HG03457 (cell line): ENCODE results near the gene NTM.

Source experiments
- ATAC-seq: cut with Tn5 transposase; IDR thresholded peaks from one replicate; pipeline ENCODE4 v1.9.1; 2021; ENCODE audit warnings: moderate number of reproducible peaks; ENCODE audit not compliant: unreplicated experiment

Gene NTM

GRCh38 chr11:131807876-131808275 is 437.5 kb downstream of the NTM start:
- no peak for ATAC-seq

GRCh38 chr11:131808470-131808869 is 438.1 kb downstream of the NTM start:
- no peak for ATAC-seq

- no peak for ATAC-seq
These were observed 438.9 kb downstream of the NTM start for GRCh38 chr11:131809203-131809918.

GRCh38 chr11:131810541-131810940 is 440.1 kb downstream of the NTM start:
- ATAC-seq = no peak

GRCh38 chr11:131811383-131811782 is 441.0 kb downstream of the NTM start:
- ATAC-seq = no peak

DNA sequence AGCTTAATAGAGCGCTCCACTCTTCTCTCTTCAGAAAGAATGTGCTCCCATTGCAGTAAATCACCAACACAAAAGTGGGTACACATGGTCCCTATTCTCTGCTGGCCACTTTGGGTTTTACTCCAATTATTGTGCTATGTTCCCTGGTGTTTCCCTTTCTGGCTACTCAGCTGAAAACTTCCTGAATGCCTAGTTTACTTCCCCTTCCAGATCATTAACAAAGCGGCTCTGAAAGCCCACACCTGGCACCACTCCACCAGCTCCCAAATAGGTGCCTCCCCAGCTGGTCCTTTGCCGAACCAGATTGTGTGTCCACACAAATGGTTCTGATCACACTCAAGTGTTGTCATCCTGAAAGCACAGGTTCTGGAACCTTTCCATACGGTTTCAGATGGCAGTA is 443.7 kb downstream of the NTM start:
- ATAC-seq = no peak

DNA sequence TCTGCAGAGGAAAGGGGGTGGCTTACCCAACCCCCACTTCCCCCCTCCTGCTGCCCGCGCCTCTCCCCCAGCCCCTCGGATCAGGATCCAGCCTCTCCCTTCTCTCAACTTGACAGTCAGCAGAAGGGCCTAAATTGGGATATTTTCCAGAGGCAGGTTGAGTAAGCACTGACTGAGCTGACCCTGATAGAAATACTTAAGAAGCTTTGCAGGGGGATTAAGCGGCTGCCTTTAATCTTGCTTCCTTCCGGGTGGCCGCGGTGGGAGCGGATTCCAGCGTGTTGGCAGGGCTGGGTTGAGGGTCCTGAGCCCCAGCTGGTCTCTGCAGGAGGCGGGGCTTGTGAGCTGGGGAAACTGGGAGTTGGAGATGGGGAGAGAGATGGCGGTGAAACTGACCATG is 445.2 kb downstream of the NTM start:
- no peak for ATAC-seq

GRCh38 chr11:131816051-131816450 is 445.6 kb downstream of the NTM start:
- ATAC-seq = no peak

DNA sequence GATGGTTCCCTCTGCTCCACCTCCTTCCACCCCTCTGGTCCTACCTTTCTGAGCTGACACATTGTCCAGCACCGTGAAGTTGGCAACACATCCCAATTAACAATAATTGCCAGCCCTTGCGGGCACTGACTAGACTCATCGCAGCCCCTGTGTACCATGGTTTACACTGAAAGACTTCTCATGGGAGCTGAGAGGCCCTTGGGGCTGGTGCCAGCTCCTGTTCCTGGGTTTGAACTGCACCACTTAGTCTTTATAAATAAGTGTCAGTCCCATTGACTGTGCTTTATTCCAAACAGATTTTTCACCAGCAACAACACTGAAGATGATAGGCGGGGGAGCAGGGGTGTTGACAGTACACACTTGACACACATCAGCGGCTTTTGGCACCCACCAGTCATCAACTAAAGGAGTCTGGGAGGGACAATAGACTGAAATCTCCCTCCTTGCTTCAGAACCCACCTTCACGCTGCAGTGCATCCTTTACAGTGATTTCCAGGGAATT is 447.3 kb downstream of the NTM start:
- no peak for ATAC-seq

DNA sequence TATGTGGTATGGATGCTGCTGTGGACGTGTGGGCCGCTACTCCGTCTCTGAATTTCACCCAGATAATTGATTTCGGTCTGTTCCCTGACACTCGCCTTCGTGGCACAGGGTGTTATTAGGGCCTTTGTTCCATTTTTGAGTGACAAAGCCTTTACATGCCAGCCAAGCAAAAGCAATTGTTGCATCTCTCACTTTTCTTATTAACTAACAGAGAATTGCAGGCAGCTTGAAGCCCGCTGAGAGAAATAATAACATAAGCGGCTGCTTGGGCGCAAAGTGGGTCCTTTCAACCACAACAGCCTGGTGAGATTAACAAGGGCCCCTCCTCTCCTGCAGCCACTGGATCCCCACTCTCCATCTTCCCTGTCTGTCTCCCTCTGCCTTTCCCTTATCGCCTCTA is 449.4 kb downstream of the NTM start:
- ATAC-seq = no peak

- no peak for ATAC-seq
These were observed 452.1 kb downstream of the NTM start for GRCh38 chr11:131822506-131822905.

- no peak for ATAC-seq
These were observed 453.4 kb downstream of the NTM start for GRCh38 chr11:131823772-131824171.

GRCh38 chr11:131824771-131825170 is 454.4 kb downstream of the NTM start:
- no peak for ATAC-seq

GRCh38 chr11:131827430-131827829 is 457.0 kb downstream of the NTM start:
- no peak for ATAC-seq

DNA sequence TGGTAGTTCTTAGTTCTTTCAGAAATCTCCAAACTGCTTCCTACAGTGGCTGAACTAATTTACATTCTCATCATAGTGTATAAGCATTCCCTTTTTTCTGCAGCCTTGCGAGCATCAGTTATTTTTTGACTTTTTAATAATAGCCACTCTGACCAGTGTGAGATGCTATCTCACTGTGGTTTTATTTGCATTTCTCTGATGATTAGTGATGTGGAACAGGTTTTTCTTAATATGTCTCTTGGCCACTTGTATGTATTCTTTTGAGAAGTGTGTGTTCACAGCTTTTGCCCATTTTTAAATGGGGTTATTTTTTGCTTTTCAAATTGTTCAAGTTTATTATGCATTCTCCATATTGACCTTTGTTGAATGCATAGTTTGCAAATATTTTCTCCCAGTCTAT is 459.3 kb downstream of the NTM start:
- ATAC-seq = no peak

DNA sequence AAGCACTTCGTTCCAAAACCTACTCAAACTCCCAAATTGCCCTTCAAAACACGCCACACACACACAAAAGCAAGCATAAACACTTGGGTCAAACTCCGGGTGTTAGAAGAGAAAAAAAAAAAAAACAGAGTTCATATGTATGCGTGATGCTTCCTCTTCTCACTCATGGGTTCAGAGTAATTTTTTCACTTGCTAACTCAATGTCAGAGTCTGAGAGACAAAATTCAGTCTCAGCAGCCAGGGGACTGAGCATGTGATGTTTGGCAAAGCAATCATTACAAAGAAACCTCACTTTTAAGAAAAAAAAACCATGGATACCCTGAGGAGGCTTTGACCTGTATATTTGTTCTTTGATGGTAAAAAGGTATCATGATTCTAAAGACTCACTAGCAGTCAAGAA is 461.7 kb downstream of the NTM start:
- no peak for ATAC-seq

DNA sequence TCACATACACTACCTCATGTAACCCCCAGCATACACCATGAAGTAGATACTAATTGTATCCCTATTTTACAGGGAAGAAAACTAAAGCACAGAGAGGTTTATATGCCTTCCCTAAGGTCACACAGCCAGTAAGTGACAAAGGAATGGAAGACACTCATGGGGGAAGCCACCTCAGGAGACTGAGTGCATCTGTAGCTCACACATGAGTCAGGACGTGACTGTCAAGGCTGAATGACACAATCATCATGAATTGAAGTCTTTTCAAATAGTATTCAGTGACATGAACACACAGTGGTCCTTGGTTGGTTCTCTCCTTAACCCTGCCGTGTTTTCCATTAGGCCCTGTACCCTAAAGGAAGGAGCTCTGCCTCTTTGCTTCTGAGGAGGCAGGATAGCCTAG is 463.0 kb downstream of the NTM start:
- ATAC-seq = no peak

- no peak for ATAC-seq
These were observed 467.1 kb downstream of the NTM start for GRCh38 chr11:131837562-131837961.

DNA sequence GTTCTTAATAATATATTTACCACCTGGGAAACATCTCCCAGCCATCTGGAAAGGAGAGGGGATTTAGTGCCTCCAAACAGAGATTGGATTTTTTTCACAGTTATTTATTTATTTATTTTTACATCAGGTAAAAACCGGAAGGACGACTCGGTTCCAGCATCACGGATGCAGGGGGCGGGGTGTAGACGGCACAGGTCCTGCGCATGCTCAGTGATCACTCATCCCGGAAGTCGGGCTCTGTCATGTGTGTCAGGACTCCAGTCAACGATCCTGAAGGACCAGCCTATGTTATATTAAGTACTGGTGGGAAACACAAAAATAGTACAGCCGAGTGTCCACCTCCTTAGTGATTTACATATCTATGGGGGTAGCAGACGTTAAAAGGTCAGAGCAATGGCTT is 467.6 kb downstream of the NTM start:
- ATAC-seq = no peak

- ATAC-seq = no peak
These were observed 468.9 kb downstream of the NTM start for GRCh38 chr11:131839326-131839725.

- ATAC-seq = no peak
These were observed 470.1 kb downstream of the NTM start for GRCh38 chr11:131840545-131840944.

DNA sequence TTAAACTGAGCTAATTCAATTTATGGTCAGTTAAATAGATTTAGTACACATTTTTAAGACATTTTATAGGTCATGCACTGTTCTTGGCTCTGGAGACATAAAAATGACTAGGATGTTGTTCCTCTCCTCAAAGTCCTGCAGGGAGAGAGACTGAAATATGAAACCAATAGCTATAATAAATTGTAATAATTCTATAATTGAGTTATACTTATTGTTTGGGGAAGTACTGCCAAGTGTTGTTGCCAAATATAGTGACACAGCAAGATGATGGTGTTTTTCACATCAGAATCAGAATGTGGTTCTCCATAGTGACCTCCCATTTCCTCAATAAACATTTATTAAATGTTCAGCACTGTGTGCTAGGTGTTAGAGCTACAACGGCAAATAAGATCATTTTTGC is 470.6 kb downstream of the NTM start:
- ATAC-seq = no peak
